ENCODE results near the gene CCDC73.

Gene CCDC73

GRCh38 chr11:32586576-32587190 lies 207.8 kb downstream of the CCDC73 start:
- H3K27ac ChIP-seq (replicated peaks) = no peak overlapping the region
- DNase-seq (ENCODE audit: low read depth in 1 of 2, low spot score in 1 of 2) = no peak
- TF ChIP-seq POLR2AphosphoS5 (IDR thresholded peaks at IDR 0.05; ENCODE audit: low read depth) = no peak
- no peak for TF ChIP-seq SPI1 (IDR thresholded peaks at IDR 0.05; ENCODE audit: borderline replicate concordance, low read depth)
- peak; percentile 13 for TF ChIP-seq CTCF (IDR thresholded peaks at IDR 0.05; ENCODE audit: insufficient read depth, low read length)
- H3K4me3 ChIP-seq (replicated peaks; ENCODE audit: insufficient read depth, low read length) = peak overlapping the region; percentile 85; the same call in 1 of the 2 replicates
- no peaks in the 10 kb centered on the region for H3K27me3 ChIP-seq (ENCODE audit: insufficient read depth, poor library complexity, severe bottlenecking)

- H3K27me3 ChIP-seq (ENCODE audit: insufficient read depth, poor library complexity, severe bottlenecking) = no peaks in the 10 kb centered on the region
- peak overlapping the region; percentile 85 for H3K4me3 ChIP-seq (replicated peaks; ENCODE audit: insufficient read depth, low read length)
- DNase-seq (ENCODE audit: low read depth in 1 of 2, low spot score in 1 of 2) = no peak
- H3K27ac ChIP-seq (replicated peaks) = peak overlapping the region; percentile 94
- TF ChIP-seq SPI1 (IDR thresholded peaks at IDR 0.05; ENCODE audit: borderline replicate concordance, low read depth) = no peak
- no peak for TF ChIP-seq CTCF (IDR thresholded peaks at IDR 0.05; ENCODE audit: insufficient read depth, low read length)
- TF ChIP-seq REST (IDR thresholded peaks at IDR 0.05; ENCODE audit: insufficient replicate concordance, low read depth) = no peak
- no peak for TF ChIP-seq GABPA (IDR thresholded peaks at IDR 0.05; ENCODE audit: low read depth)
- TF ChIP-seq POLR2AphosphoS5 (IDR thresholded peaks at IDR 0.05; ENCODE audit: low read depth) = no peak
Measured at GRCh38 chr11:32584921-32585320, 209.5 kb downstream of the CCDC73 start.

- peak within 1 kb of the TSS; percentile 85 for H3K4me3 ChIP-seq (replicated peaks; ENCODE audit: insufficient read depth, low read length)
- H3K27ac ChIP-seq (replicated peaks) = peak within 1 kb of the TSS; percentile 94
- TF ChIP-seq POLR2AphosphoS5 (IDR thresholded peaks at IDR 0.05; ENCODE audit: low read depth) = peak; percentile 98
- peak; percentile 52 for TF ChIP-seq REST (IDR thresholded peaks at IDR 0.05; ENCODE audit: insufficient replicate concordance, low read depth)
- TF ChIP-seq SPI1 (IDR thresholded peaks at IDR 0.05; ENCODE audit: borderline replicate concordance, low read depth) = peak; percentile 90; the same call in 1 of the 2 replicates
- peak; percentile 95 for TF ChIP-seq GABPA (IDR thresholded peaks at IDR 0.05; ENCODE audit: low read depth)
- TF ChIP-seq CTCF (IDR thresholded peaks at IDR 0.05; ENCODE audit: insufficient read depth, low read length) = no peak
- DNase-seq (ENCODE audit: low read depth in 1 of 2, low spot score in 1 of 2) = peak; percentile 97 to 98
- H3K27me3 ChIP-seq (ENCODE audit: insufficient read depth, poor library complexity, severe bottlenecking) = no peaks in the 10 kb centered on the region
Measured at GRCh38 chr11:32583459-32584271, 210.8 kb downstream of the CCDC73 start, which contains the start of gene EIF3M. TSS of gene EIF3M (plus strand) at chr11:32583831. CDS start at chr11:32583888, 57 bp downstream.
